Kasumi-1 (cell line): ENCODE data around the gene SCGB1A1.
"Not testable (repeated sequence)": the region's sequence is repeated elsewhere in the genome, so short reads cannot be mapped to it uniquely, and the experiment has no call there.

ENCODE experiments used
- DNase-seq, 2 experiments: peaks; one replicate each; lab custom pipeline; 2025; lab: John Stamatoyannopoulos, UW

Gene SCGB1A1

GRCh38 chr11:62418733-62419132, at the start of gene SCGB1A1:
TSS of gene SCGB1A1 (plus strand) at chr11:62419033. CDS start at chr11:62419096, 63 bp downstream.
- DNase-seq: no peak

GRCh38 chr11:62370743-62371440, 47.9 kb upstream of the SCGB1A1 start:
- peak; percentile 67 for DNase-seq

GRCh38 chr11:62372871-62373270, 46.0 kb upstream of the SCGB1A1 start:
- DNase-seq: no peak

DNA sequence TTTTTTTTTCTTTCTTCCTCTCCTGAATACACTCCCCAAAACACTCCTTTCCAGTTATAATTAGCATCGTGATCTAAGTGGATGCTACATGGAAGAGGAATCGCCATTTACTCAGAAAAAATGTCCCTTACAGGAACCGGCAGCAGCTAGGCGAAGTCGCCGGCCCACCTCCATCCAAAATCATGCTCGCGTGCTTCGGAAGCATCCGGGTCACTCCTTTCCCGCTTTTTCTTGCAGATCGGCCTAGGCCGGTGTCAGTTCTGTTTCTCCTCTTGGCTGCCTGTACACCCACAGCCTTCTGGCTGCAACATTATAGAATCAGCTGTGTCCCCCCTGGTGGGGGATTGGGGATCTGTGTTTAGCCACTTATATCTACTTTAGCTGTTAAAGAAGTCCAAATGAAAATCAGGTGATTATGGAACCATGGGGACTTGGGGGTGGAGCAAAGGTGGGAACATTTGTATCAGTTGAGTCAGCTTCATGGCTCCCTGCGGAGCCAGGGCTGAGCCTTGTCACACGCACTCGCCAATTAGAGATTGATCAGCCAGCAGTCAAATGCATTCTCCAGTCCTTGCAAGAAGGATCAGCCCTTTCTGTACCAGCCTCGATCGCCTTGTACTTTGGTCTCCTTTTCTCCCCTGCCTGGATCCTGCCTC, 45.2 kb upstream of the SCGB1A1 start:
- no peak for DNase-seq

DNA sequence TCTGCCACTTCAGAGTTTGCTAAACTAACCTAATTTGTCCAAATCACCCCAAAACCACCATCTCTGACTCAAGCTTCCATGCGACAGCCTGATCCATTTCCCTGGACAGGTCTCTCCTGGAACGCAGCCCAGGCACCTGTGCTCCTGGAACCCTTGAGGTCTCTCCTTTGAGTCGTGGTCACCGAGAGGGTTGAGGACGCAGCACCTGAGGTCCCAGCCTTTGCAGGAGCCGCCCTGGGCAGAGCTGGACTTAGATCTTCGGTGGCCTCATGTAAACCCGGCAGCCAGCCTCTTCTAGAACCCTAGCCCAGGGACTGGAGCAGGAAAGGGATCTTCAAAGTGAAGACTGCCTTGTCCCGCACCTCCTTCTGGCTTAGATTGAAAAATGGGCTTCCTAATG, 44.0 kb upstream of the SCGB1A1 start:
- no peak for DNase-seq

GRCh38 chr11:62378459-62379063, 40.3 kb upstream of the SCGB1A1 start:
- DNase-seq: peak; percentile 54 to 56

- DNase-seq: not testable (repeated sequence)
Observed at GRCh38 chr11:62379586-62379985, 39.2 kb upstream of the SCGB1A1 start.

- peak; percentile 52 to 65 for DNase-seq
Observed at GRCh38 chr11:62380821-62381245, 38.0 kb upstream of the SCGB1A1 start.

DNA sequence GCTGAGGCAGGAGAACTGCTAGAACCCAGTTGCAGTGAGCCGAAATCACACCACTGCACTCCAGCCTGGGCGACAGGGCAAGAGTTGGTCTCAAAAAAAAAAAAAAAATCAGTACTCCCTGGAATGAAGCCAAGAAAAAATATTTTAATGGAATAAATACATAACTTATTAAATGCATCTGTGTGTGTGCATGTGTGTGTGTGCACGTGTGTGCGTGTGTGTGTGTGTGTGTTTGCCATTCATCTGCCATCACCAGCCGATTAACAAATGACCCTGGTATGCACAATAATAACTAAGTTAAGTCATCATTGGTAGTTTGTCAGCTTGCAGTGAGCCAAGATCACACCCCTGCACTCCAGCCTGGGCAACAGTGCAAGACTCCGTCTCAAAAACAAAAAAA, 35.0 kb upstream of the SCGB1A1 start:
- no peak for DNase-seq

- DNase-seq: not testable (repeated sequence)
Observed at GRCh38 chr11:62386083-62386482, 32.8 kb upstream of the SCGB1A1 start.

- no peak for DNase-seq
Observed at GRCh38 chr11:62387381-62387780, 31.5 kb upstream of the SCGB1A1 start.

DNA sequence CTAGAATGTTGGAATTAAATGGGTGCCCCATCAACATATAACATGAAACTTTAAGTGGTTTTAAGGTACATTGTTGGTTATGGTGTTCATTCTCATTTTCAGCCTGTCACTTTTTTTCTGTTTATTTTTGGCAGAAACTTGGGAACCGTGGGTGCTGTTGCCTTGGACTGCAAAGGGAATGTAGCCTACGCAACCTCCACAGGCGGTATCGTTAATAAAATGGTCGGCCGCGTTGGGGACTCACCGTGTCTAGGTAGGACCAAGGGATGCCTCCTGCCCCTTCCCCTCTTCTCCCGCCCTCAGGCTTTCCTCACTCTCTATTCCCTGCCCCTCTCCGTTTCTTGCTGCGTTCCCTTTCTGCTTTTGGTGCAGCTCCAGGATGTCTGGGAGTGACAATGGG, 29.8 kb upstream of the SCGB1A1 start:
- no peak for DNase-seq

- DNase-seq: no peak
Observed at GRCh38 chr11:62390237-62390636, 28.6 kb upstream of the SCGB1A1 start.

GRCh38 chr11:62390722-62391121, 28.1 kb upstream of the SCGB1A1 start:
- DNase-seq: no peak

- no peak for DNase-seq
Observed at GRCh38 chr11:62391642-62392425, 27.0 kb upstream of the SCGB1A1 start.

DNA sequence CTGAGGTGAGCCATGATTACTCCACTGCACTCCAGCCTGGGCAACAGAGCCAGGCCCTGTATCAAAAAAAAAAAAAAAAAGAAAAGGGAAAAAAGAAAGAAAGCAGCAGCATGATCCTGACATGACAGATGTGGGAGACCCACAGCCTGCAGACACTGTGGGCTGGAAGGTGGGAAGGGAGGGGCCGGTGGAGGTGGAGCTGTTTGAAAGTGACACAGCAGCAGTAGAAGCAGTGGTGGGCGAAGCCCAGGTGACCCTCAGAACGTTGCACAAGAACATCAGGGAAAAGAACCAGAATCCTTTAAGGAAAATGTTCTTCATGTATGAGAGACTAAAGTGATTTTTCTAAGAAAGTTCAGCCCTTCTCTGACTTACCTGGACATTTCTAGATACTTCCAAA, 26.3 kb upstream of the SCGB1A1 start:
- no peak for DNase-seq

GRCh38 chr11:62393061-62393611, 25.7 kb upstream of the SCGB1A1 start:
- no peak for DNase-seq

DNA sequence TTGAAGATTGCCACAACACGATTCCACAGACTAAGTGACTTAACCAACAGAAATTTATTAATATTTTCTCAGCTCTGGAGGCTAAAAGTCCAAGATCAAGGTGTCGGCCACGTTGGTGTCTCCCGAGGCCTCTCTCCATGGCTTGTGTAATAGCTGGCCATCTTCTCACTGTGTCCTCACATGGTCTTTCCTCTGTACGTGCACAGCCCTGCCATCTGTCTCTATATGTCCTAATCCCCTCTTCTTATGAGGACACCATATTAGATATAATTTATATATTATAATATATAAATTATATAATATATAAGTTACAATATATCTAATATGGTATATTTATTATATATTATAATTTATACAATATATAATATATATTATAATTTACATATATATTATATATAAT, 25.1 kb upstream of the SCGB1A1 start:
- DNase-seq: no peak

GRCh38 chr11:62394825-62395538, 23.9 kb upstream of the SCGB1A1 start:
- peak; percentile 79 to 92 for DNase-seq

- DNase-seq: no peak
Observed at GRCh38 chr11:62395885-62396551, 22.8 kb upstream of the SCGB1A1 start.
